K562 (cell line): ENCODE results near the gene RNASE8. TPM values are rescaled to one million over a fixed set of nuclear protein-coding genes. Genes with fewer than 3 reads are reported as not detected.

Experiments
- ATAC-seq: fragments of 200-7000 bp; cut with Tn5 transposase; 3 replicates; pipeline ENCODE4 v1.9.1; 2020; ENCODE audit warnings: moderate library complexity
- BruUV-seq: library from RNA; stranded (reverse); fragments of 400-500 nt; replicated peaks from 2 replicates; lab custom pipeline; 2021; lab: Mats Ljungman, UMichigan
- CTCF ChIA-PET: fragments of 300-600 bp; formaldehyde crosslinking; extraction: SDS; loops from one replicate; lab custom pipeline; 2021; ENCODE audit warnings: low intra/inter-chr PET ratio; lab: Yijun Ruan, JAX
- POLR2A ChIA-PET: fragments of 300-600, 350-650 bp; sonication (Branson Sonifier 250); formaldehyde crosslinking; extraction: SDS; loops from one replicate; lab custom pipeline; 2021; ENCODE audit warnings: antibody characterized with exemption, inconsistent platforms; lab: Yijun Ruan, JAX
- DNase-seq, 4 experiments: peaks; one replicate each; pipeline versions ENCODE4 v3.0.0 to v3.0.0-alpha.2; 2011 to 2018; ENCODE audit warnings: low spot score in 3 of 4, mixed read lengths in 3 of 4; ENCODE audit errors: extremely low read depth in 1 of 4
- FAIRE-seq: peaks from 2 replicates; lab custom pipeline; 2011; peaks lifted over from hg19 to GRCh38; lab: Jason Lieb, UNC
- H2AFZ ChIP-seq: 2 replicates; pipeline ENCODE4 v1.6.0; 2011; ENCODE audit warnings: low read depth, low read length, control low read depth, inconsistent platforms
- H3K27ac ChIP-seq: fragments of 200-600 bp; 3 replicates; pipeline ENCODE4 v1.8.0; 2011; ENCODE audit warnings: low read depth, mild to moderate bottlenecking, control low read depth, inconsistent platforms, low read length, moderate library complexity, mixed read lengths; ENCODE audit errors: extremely low read depth
- H3K27me3 ChIP-seq, 2 experiments: fragments of 300-600 bp in 1 of 2; 2 replicates in 1 of 2; 3 replicates in 1 of 2; pipeline versions ENCODE4 v1.6.0 to v1.8.0; 2011; ENCODE audit warnings: inconsistent platforms in 2 of 2, low read length in 2 of 2, mild to moderate bottlenecking in 1 of 2, mixed read lengths in 1 of 2, moderate library complexity in 1 of 2; ENCODE audit not compliant: control insufficient read depth in 2 of 2, insufficient read depth in 2 of 2
- H3K36me3 ChIP-seq: fragments of 300-600 bp; 3 replicates; pipeline ENCODE4 v1.8.0; 2011; ENCODE audit warnings: mild to moderate bottlenecking, low read length, inconsistent platforms; ENCODE audit not compliant: control insufficient read depth, insufficient read depth
- H3K4me1 ChIP-seq, 2 experiments: fragments of 200-600 bp in 1 of 2; replicated peaks in 1 of 2; 2 replicates in 1 of 2; 3 replicates in 1 of 2; pipeline versions ENCODE4 v1.5.1 to v1.8.0; 2011; ENCODE audit warnings: inconsistent platforms in 2 of 2, low read length in 2 of 2, mild to moderate bottlenecking in 1 of 2, mixed read lengths in 1 of 2, moderate library complexity in 1 of 2; ENCODE audit not compliant: control insufficient read depth in 2 of 2, insufficient read depth in 2 of 2
- H3K4me2 ChIP-seq: 2 replicates; pipeline ENCODE4 v1.6.1; 2011; ENCODE audit warnings: low read length, control low read depth, inconsistent platforms, mixed read lengths; ENCODE audit not compliant: insufficient read depth
- H3K4me3 ChIP-seq: fragments of 200-600 bp; sonication (generic), shearing (Covaris generic); 2 replicates; pipeline ENCODE4 v1.5.1; 2016; ENCODE audit warnings: control low read depth, inconsistent platforms
- H3K79me2 ChIP-seq: fragments of 200-600 bp; 3 replicates; pipeline ENCODE4 v1.8.0; 2011; ENCODE audit warnings: low read length, inconsistent platforms; ENCODE audit not compliant: control insufficient read depth, insufficient read depth
- H3K9ac ChIP-seq, 2 experiments: 2 replicates each; pipeline versions ENCODE4 v1.6.0 to v1.6.1; 2011; ENCODE audit warnings: low read depth in 2 of 2, low read length in 2 of 2, control low read depth in 1 of 2, inconsistent platforms in 1 of 2, mild to moderate bottlenecking in 1 of 2, mixed read lengths in 1 of 2; ENCODE audit not compliant: insufficient read depth in 1 of 2
- H3K9me1 ChIP-seq: one replicate; pipeline ENCODE4 v1.6.0; 2011; ENCODE audit warnings: inconsistent platforms, mild to moderate bottlenecking, low read length, moderate library complexity; ENCODE audit not compliant: control insufficient read depth, insufficient read depth
- H3K9me3 ChIP-seq: replicated peaks from 2 replicates; pipeline ENCODE4 v1.5.1; 2011; ENCODE audit warnings: low read depth, low read length, inconsistent platforms; ENCODE audit not compliant: control insufficient read depth, insufficient read depth
- H4K20me1 ChIP-seq: replicated peaks from 2 replicates; pipeline ENCODE4 v1.6.1; 2011; ENCODE audit warnings: low read length, inconsistent platforms, mixed read lengths; ENCODE audit not compliant: control insufficient read depth, insufficient read depth
- BCLAF1 ChIP-seq, 2 experiments: fragments of 450-650 bp in 1 of 2; IDR thresholded peaks; 2 replicates each; pipeline ENCODE4 v1.6.1; 2011 to 2017; ENCODE audit warnings: low read depth in 2 of 2, antibody characterized with exemption in 1 of 2, borderline replicate concordance in 1 of 2, low read length in 1 of 2, mild to moderate bottlenecking in 1 of 2, mixed read lengths in 1 of 2; ENCODE audit not compliant: control insufficient read depth in 1 of 2
- ETV6 ChIP-seq, 3 experiments: fragments of 150-350 bp in 1 of 3; sonication (generic) in 1 of 3; formaldehyde crosslinking in 1 of 3; IDR thresholded peaks; 2 replicates each; pipeline versions ENCODE4 v1.6.1 to v1.8.0; 2014 to 2022; ENCODE audit warnings: borderline replicate concordance in 2 of 3, low read depth in 2 of 3, antibody characterized with exemption in 1 of 3, low read length in 1 of 3, mild to moderate bottlenecking in 1 of 3, missing genetic modification reagents in 1 of 3
- FOXA3 ChIP-seq, 2 experiments: fragments of 450-650 bp in 1 of 2; sonication (generic) in 1 of 2; formaldehyde crosslinking; IDR thresholded peaks in 1 of 2; conservative IDR thresholded peaks in 1 of 2; 2 replicates each; pipeline versions ENCODE4 v1.4.0 to v1.8.0; 2020 to 2022; ENCODE audit warnings: mild to moderate bottlenecking in 2 of 2, missing genetic modification reagents in 1 of 2
- GABPB1 ChIP-seq: sonication (generic); formaldehyde crosslinking; IDR thresholded peaks from 2 replicates; pipeline ENCODE4 v1.8.0; 2022; ENCODE audit warnings: mild to moderate bottlenecking, missing genetic modification reagents
- HLTF ChIP-seq: fragments of 450-650 bp; IDR thresholded peaks from 2 replicates; pipeline ENCODE4 v1.6.1; 2016
- NR1H2 ChIP-seq: sonication (generic); formaldehyde crosslinking; IDR thresholded peaks from 2 replicates; pipeline ENCODE4 v1.4.0; 2020; ENCODE audit warnings: mild to moderate bottlenecking, missing genetic modification reagents
- RB1 ChIP-seq: fragments of 450-650 bp; IDR thresholded peaks from 2 replicates; pipeline ENCODE4 v1.6.1; 2017; ENCODE audit warnings: low read depth, mild to moderate bottlenecking
- RBBP5 ChIP-seq: fragments of 200-600 bp; sonication (generic); IDR thresholded peaks from 2 replicates; pipeline ENCODE4 v1.6.1; 2012; ENCODE audit warnings: borderline replicate concordance, mild to moderate bottlenecking, low read length, control low read depth, inconsistent platforms; ENCODE audit not compliant: insufficient read depth, poor library complexity, severe bottlenecking
- TOE1 ChIP-seq, 2 experiments: fragments of 450-650 bp in 1 of 2; sonication (generic) in 1 of 2; formaldehyde crosslinking in 1 of 2; IDR thresholded peaks; 2 replicates each; pipeline versions ENCODE4 v1.7.1 to v1.8.0; 2016 to 2022; ENCODE audit warnings: borderline replicate concordance in 2 of 2, mild to moderate bottlenecking in 2 of 2, antibody characterized with exemption in 1 of 2, inconsistent platforms in 1 of 2, low read depth in 1 of 2, missing genetic modification reagents in 1 of 2, moderate library complexity in 1 of 2
- ZKSCAN1 ChIP-seq: fragments of 150-350 bp; IDR thresholded peaks from 2 replicates; pipeline ENCODE4 v1.6.1; 2016; ENCODE audit warnings: low read depth, low read length
- ZNF184 ChIP-seq: sonication (generic); formaldehyde crosslinking; IDR thresholded peaks from 2 replicates; pipeline ENCODE4 v1.5.0; 2020; ENCODE audit warnings: missing genetic modification reagents
- ZNF766 ChIP-seq: fragments of 200-800 bp; sonication (Bioruptor generic); conservative IDR thresholded peaks from 2 replicates; pipeline ENCODE4 v1.6.1; 2016; ENCODE audit warnings: missing genetic modification characterization, missing compliant biosample characterization
- WGBS: fragments of 100-300 bp; shearing (Covaris generic); methylation state at CpG from one replicate; pipeline ENCODE4 v1.1.6; 2016; ENCODE audit warnings: low coverage, mixed read lengths; ENCODE audit not compliant: insufficient coverage; ENCODE audit errors: missing lambda C conversion rate; 5-methylcytosine and 5-hydroxymethylcytosine counted together
- in situ Hi-C: fragments of 300-500 bp; cut with MboI; formaldehyde crosslinking; loops from 4 replicates; pipeline ENCODE4 v1.15.0; 2018; ENCODE audit warnings: inconsistent platforms, mixed read lengths
- intact Hi-C: fragments of 100-400 bp; cut with micrococcal nuclease; formaldehyde crosslinking; loops from 2 replicates; pipeline ENCODE4 v1.14.2; 2022
- polyA plus RNA-seq, 8 experiments: library from polyadenylated mRNA; depleted of rRNA in 4 of 8; stranded (reverse) in 5 of 8; unstranded in 3 of 8; fragments of >200 nt; fragmentation: Nextera tagmentation in 2 of 8; fragmentation: Illumina TruSeq in 1 of 8; extraction: Ambion mirVana in 2 of 8; extraction: Trizol in 1 of 8; gene quantifications; 2 replicates each; pipeline versions ENCODE4 v1.2.1 to v1.2.3, GENCODE V29; 2011 to 2014; ENCODE audit warnings: inconsistent platforms in 1 of 8, missing spikeins in 1 of 8
- total RNA-seq, 7 experiments: library from RNA; depleted of rRNA in 6 of 7; stranded (reverse); fragments of >200 nt in 6 of 7; fragmentation: Illumina TruSeq in 2 of 7; extraction: Trizol in 2 of 7; gene quantifications; 2 replicates each; pipeline versions ENCODE4 v1.2.1 to v1.2.3, GENCODE V29; 2011 to 2021; ENCODE audit warnings: low replicate concordance in 1 of 7

The RNASE8 gene
- total and polyA plus RNA-seq, 9 of the 15 experiments (the other 6 are each of a cell fraction or from before 2014, with no cell fraction given): not detected

GRCh38 chr14:21060614-21061346, 3.2 kb downstream of the RNASE8 start (continued):
- no peak for TF ChIP-seq RBBP5

- Histone ChIP-seq H3K4me2 (no peak overlapping the region), H3K79me2 (no peaks in the 10 kb centered on the region), H3K27me3 (no peaks in the 10 kb centered on the region), H3K4me1 (no peaks in the 10 kb centered on the region; a peak in 1 of 5 replicates), H3K9me3 (no peaks in the 10 kb centered on the region), H3K27ac (no peak overlapping the region), H4K20me1 (no peaks in the 10 kb centered on the region), H3K36me3 (no peaks in the 10 kb centered on the region), H3K9me1 (no peaks in the 10 kb centered on the region), H2AFZ (peak overlapping the region; percentile 74), H3K9ac (no peak overlapping the region), H3K4me3 (no peak overlapping the region)
- ChIA-PET POLR2A (interaction anchor here (0.8 to 1.0 kb wide), 2 partner anchors 9 to 43 kb away, joined by 3 read pairs; partner anchors contain the start of gene ARHGEF40), CTCF (no interaction called here)
- FAIRE-seq: no peak
- BruUV-seq: no TSS peak
- 52% methylated on average over 3 of the region's 3 CpGs for WGBS
- DNase-seq: no peak
- ATAC-seq: no peak
- intact Hi-C loops (no loop called here), in situ Hi-C loops (no loop called here)
- TF ChIP-seq GABPB1 (CRISPR knock-in tag) (no peak), BCLAF1 (IDR thresholded peaks at IDR 0.05; ENCODE audit: borderline replicate concordance in 1 of 2, control insufficient read depth in 1 of 2, low read depth in 2 of 2, low read length in 1 of 2) (no peak), NR1H2 (no peak), TOE1 (IDR thresholded peaks at IDR 0.05; ENCODE audit: borderline replicate concordance) (no peak), TOE1 (CRISPR knock-in tag; IDR thresholded peaks at IDR 0.05; ENCODE audit: borderline replicate concordance, low read depth) (no peak), ETV6 (IDR thresholded peaks at IDR 0.05; ENCODE audit: borderline replicate concordance in 1 of 2, low read depth in 2 of 2, low read length in 1 of 2) (no peak), ETV6 (CRISPR knock-in tag; IDR thresholded peaks at IDR 0.05; ENCODE audit: borderline replicate concordance) (no peak), HLTF (no peak), ZKSCAN1 (no peak), ZNF184 (CRISPR knock-in tag) (no peak), FOXA3 (CRISPR knock-in tag; conservative IDR thresholded peaks at IDR 0.05 in 1 of 2, IDR thresholded peaks at IDR 0.05 in 1 of 2) (no peak), RB1 (no peak), ZNF766 (CRISPR knock-in tag) (no peak)
These were observed 3.7 kb downstream of the RNASE8 start for GRCh38 chr14:21061347-21061668.
